Endothelial cell of umbilical vein (primary cell): Measurements from ENCODE around the gene SETDB1.

Experiments
- CTCF ChIP-seq, 2 donors: IDR thresholded peaks; 1 replicate in 1 of 2; 2 replicates in 1 of 2; pipeline ENCODE4 v1.5.1; 2011; ENCODE audit warnings: low read length in 2 of 2, mild to moderate bottlenecking in 2 of 2, moderate library complexity in 2 of 2, control low read depth in 1 of 2, inconsistent platforms in 1 of 2, low read depth in 1 of 2; ENCODE audit not compliant: insufficient read depth in 1 of 2; ENCODE audit errors: extremely low read depth in 1 of 2
- EZH2 ChIP-seq: IDR thresholded peaks from 2 replicates; pipeline ENCODE4 v1.6.1; 2012; ENCODE audit warnings: borderline replicate concordance, low read depth, mild to moderate bottlenecking, moderate library complexity, low read length, inconsistent platforms; ENCODE audit not compliant: severe bottlenecking
- MAX ChIP-seq: IDR thresholded peaks from 2 replicates; pipeline ENCODE4 v1.6.1; 2011; ENCODE audit not compliant: insufficient read depth, insufficient read length
- MYC ChIP-seq: IDR thresholded peaks from one replicate; pipeline ENCODE4 v1.6.1; 2011; ENCODE audit warnings: mild to moderate bottlenecking, low read depth, low read length
- POLR2A ChIP-seq: IDR thresholded peaks from 2 replicates; pipeline ENCODE4 v1.6.1; 2012; ENCODE audit warnings: low read depth, mild to moderate bottlenecking, control low read depth, low read length
- POLR2AphosphoS5 ChIP-seq: IDR thresholded peaks from 2 replicates; pipeline ENCODE4 v1.6.1; 2012; ENCODE audit warnings: low read depth, mild to moderate bottlenecking, control low read depth, low read length, moderate library complexity; ENCODE audit not compliant: insufficient read depth

GRCh38 chr1:150961756-150962155 lies 35.6 kb downstream of the SETDB1 start:
- TF ChIP-seq POLR2A (no peak), CTCF (IDR thresholded peaks at IDR 0.05; ENCODE audit: extremely low read depth in 1 of 2, insufficient read depth in 1 of 2, low read depth in 1 of 2, low read length in 2 of 2) (no peak), POLR2AphosphoS5 (no peak), MAX (no peak), EZH2 (no peak), MYC (no peak)
